Measurements from ENCODE around the gene CSNK1G1.
"Not testable (repeated sequence)": the region's sequence is repeated elsewhere in the genome, so short reads cannot be mapped to it uniquely, and the experiment has no call there.

The CSNK1G1 gene

GRCh38 chr15:64349375-64349774 is 6.6 kb downstream of the CSNK1G1 start:
- no peak for DNase-seq (ENCODE audit: low read depth)

GRCh38 chr15:64348455-64348854 is 7.5 kb downstream of the CSNK1G1 start:
- DNase-seq (ENCODE audit: low read depth): no peak

GRCh38 chr15:64346242-64346641 is 9.7 kb downstream of the CSNK1G1 start:
- DNase-seq (ENCODE audit: low read depth): not testable (repeated sequence)

GRCh38 chr15:64344651-64345294 is 11.2 kb downstream of the CSNK1G1 start:
- no peak for DNase-seq (ENCODE audit: low read depth)

- DNase-seq (ENCODE audit: low read depth): no peak
Observed at GRCh38 chr15:64343841-64344240, 12.1 kb downstream of the CSNK1G1 start.

GRCh38 chr15:64343222-64343621 is 12.8 kb downstream of the CSNK1G1 start:
- no peak for DNase-seq (ENCODE audit: low read depth)

GRCh38 chr15:64341961-64342360 is 14.0 kb downstream of the CSNK1G1 start:
- DNase-seq (ENCODE audit: low read depth): no peak

- no peak for DNase-seq (ENCODE audit: low read depth)
Observed at GRCh38 chr15:64340355-64340754, 15.6 kb downstream of the CSNK1G1 start.

GRCh38 chr15:64337761-64338160 is 18.2 kb downstream of the CSNK1G1 start:
- no peak for DNase-seq (ENCODE audit: low read depth)

- no peak for DNase-seq (ENCODE audit: low read depth)
Observed at GRCh38 chr15:64333986-64334929, 21.7 kb downstream of the CSNK1G1 start.

GRCh38 chr15:64333516-64333915 is 22.5 kb downstream of the CSNK1G1 start:
- DNase-seq (ENCODE audit: low read depth): no peak

GRCh38 chr15:64331668-64332067 is 24.3 kb downstream of the CSNK1G1 start:
- DNase-seq (ENCODE audit: low read depth): not testable (repeated sequence)

- DNase-seq (ENCODE audit: low read depth): not testable (repeated sequence)
Observed at GRCh38 chr15:64326975-64327374, 29.0 kb downstream of the CSNK1G1 start.

GRCh38 chr15:64326458-64326857 is 29.5 kb downstream of the CSNK1G1 start:
- DNase-seq (ENCODE audit: low read depth): not testable (repeated sequence)

- DNase-seq (ENCODE audit: low read depth): no peak
Observed at GRCh38 chr15:64324165-64324877, 31.7 kb downstream of the CSNK1G1 start.

GRCh38 chr15:64315216-64315615 is 40.8 kb downstream of the CSNK1G1 start:
- no peak for DNase-seq (ENCODE audit: low read depth)

GRCh38 chr15:64314456-64314855 is 41.5 kb downstream of the CSNK1G1 start:
- no peak for DNase-seq (ENCODE audit: low read depth)

GRCh38 chr15:64311566-64311965 is 44.4 kb downstream of the CSNK1G1 start:
- DNase-seq (ENCODE audit: low read depth): no peak

- no peak for DNase-seq (ENCODE audit: low read depth)
Observed at GRCh38 chr15:64310036-64310435, 45.9 kb downstream of the CSNK1G1 start.

- DNase-seq (ENCODE audit: low read depth): no peak
Observed at GRCh38 chr15:64305261-64305660, 50.7 kb downstream of the CSNK1G1 start.

- DNase-seq (ENCODE audit: low read depth): no peak
Observed at GRCh38 chr15:64289550-64289949, 66.4 kb downstream of the CSNK1G1 start.

- DNase-seq (ENCODE audit: low read depth): no peak
Observed at GRCh38 chr15:64288999-64289398, 67.0 kb downstream of the CSNK1G1 start.

GRCh38 chr15:64288577-64288976 is 67.4 kb downstream of the CSNK1G1 start:
- peak; percentile 11 for DNase-seq (ENCODE audit: low read depth)
